GOT3 (cell line): Measurements from ENCODE around the gene LRP6.

Source experiments
- DNase-seq: peaks from one replicate; lab custom pipeline; 2025; ENCODE audit warnings: mixed read lengths; lab: John Stamatoyannopoulos, UW

LRP6 gene

GRCh38 chr12:12072064-12072760 is 194.6 kb downstream of the LRP6 start:
- DNase-seq: no peak

- no peak for DNase-seq
Measured at GRCh38 chr12:12070674-12071656, 195.9 kb downstream of the LRP6 start, which contains the start of gene BCL2L14. Gene BCL2L14, plus strand, starts transcription at chr12:12070939. Its CDS starts 8,367 bp downstream, at chr12:12079306.

GRCh38 chr12:12069821-12070548 is 196.9 kb downstream of the LRP6 start:
- no peak for DNase-seq

GRCh38 chr12:12068751-12069150 is 198.1 kb downstream of the LRP6 start:
- no peak for DNase-seq
